Gastroesophageal sphincter (tissue), 3 donors: ENCODE data around the gene CCNA1.
A peak's percentile ranks its signal among the peaks of the same experiment; 100 is the strongest.

Source experiments
- CTCF ChIP-seq, 4 experiments: fragments of 200-600 bp in 2 of 4; fragments of 450-650 bp in 2 of 4; sonication (generic) in 1 of 4; IDR thresholded peaks; one replicate each; pipeline ENCODE4 v1.5.1; 2017 to 2019; ENCODE audit warnings: antibody characterized with exemption in 4 of 4, mild to moderate bottlenecking in 2 of 4, moderate library complexity in 2 of 4
- EP300 ChIP-seq: sonication (generic); formaldehyde crosslinking; IDR thresholded peaks from one replicate; pipeline ENCODE4 v1.6.1; 2017; ENCODE audit warnings: antibody characterized with exemption, mild to moderate bottlenecking
- POLR2A ChIP-seq, 2 donors: fragments of 450-650 bp; IDR thresholded peaks; one replicate each; pipeline ENCODE4 v1.6.1; 2017; ENCODE audit warnings: antibody characterized with exemption in 2 of 2, mild to moderate bottlenecking in 2 of 2, moderate library complexity in 1 of 2
- POLR2AphosphoS5 ChIP-seq: sonication (generic); formaldehyde crosslinking; IDR thresholded peaks from one replicate; pipeline ENCODE4 v1.6.1; 2017; ENCODE audit warnings: antibody characterized with exemption

GRCh38 chr13:36453516-36453915 lies 21.2 kb downstream of the CCNA1 start:
- TF ChIP-seq CTCF (IDR thresholded peaks at IDR 0.05): peak in 2 of 4 experiments; percentile 16 to 19
- TF ChIP-seq POLR2A (IDR thresholded peaks at IDR 0.05): no peak
- no peak for TF ChIP-seq EP300
- no peak for TF ChIP-seq POLR2AphosphoS5
